DND-41 (cell line): ENCODE data around the gene GUCD1.
A peak's percentile ranks its signal among the peaks of the same experiment; 100 is the strongest.

Experiments
- ATAC-seq: fragments of 200-7000 bp; cut with Tn5 transposase; 3 replicates; pipeline ENCODE4 v1.9.1; 2021; ENCODE audit warnings: low read depth; ENCODE audit not compliant: insufficient read depth
- DNase-seq: peaks from one replicate; pipeline ENCODE4 v3.0.0-alpha.2; 2020
- H2AFZ ChIP-seq: 2 replicates; pipeline ENCODE4 v1.6.0; 2012; ENCODE audit warnings: low read depth, low read length
- H3K27ac ChIP-seq: 2 replicates; pipeline ENCODE4 v1.5.1; 2012; ENCODE audit warnings: low read length, inconsistent platforms
- H3K27me3 ChIP-seq: fragments of 200-600 bp; sonication (generic); 2 replicates; pipeline ENCODE4 v1.6.0; 2012; ENCODE audit warnings: low read length, mild to moderate bottlenecking, inconsistent platforms; ENCODE audit not compliant: insufficient read depth, poor library complexity
- H3K36me3 ChIP-seq: 2 replicates; pipeline ENCODE4 v1.5.1; 2012; ENCODE audit warnings: low read length, inconsistent platforms; ENCODE audit not compliant: insufficient read depth
- H3K4me1 ChIP-seq: 2 replicates; pipeline ENCODE4 v1.5.1; 2012; ENCODE audit warnings: mild to moderate bottlenecking, low read length; ENCODE audit not compliant: insufficient read depth
- H3K4me2 ChIP-seq: 2 replicates; pipeline ENCODE4 v1.6.0; 2012; ENCODE audit warnings: mild to moderate bottlenecking, moderate library complexity, low read length, inconsistent platforms; ENCODE audit not compliant: insufficient read depth
- H3K4me3 ChIP-seq, 2 experiments: fragments of 200-600 bp in 1 of 2; shearing (Covaris generic) in 1 of 2; 2 replicates each; pipeline ENCODE4 v1.5.1; 2012 to 2016; ENCODE audit warnings: inconsistent platforms in 2 of 2, low read length in 2 of 2, mild to moderate bottlenecking in 2 of 2, low read depth in 1 of 2, moderate library complexity in 1 of 2
- H3K79me2 ChIP-seq: 2 replicates; pipeline ENCODE4 v1.6.0; 2012; ENCODE audit warnings: low read length, inconsistent platforms; ENCODE audit not compliant: insufficient read depth
- H3K9ac ChIP-seq: 2 replicates; pipeline ENCODE4 v1.6.0; 2012; ENCODE audit warnings: low read depth, mild to moderate bottlenecking, inconsistent platforms, low read length, moderate library complexity
- H3K9me3 ChIP-seq: 2 replicates; pipeline ENCODE4 v1.5.1; 2012; ENCODE audit warnings: low read length, moderate library complexity, mild to moderate bottlenecking, inconsistent platforms; ENCODE audit not compliant: insufficient read depth, severe bottlenecking
- H4K20me1 ChIP-seq: 2 replicates; pipeline ENCODE4 v1.6.0; 2012; ENCODE audit warnings: low read length; ENCODE audit not compliant: insufficient read depth
- CTCF ChIP-seq: IDR thresholded peaks from 2 replicates; pipeline ENCODE4 v1.5.1; 2012; ENCODE audit warnings: borderline replicate concordance, low read length, moderate library complexity, mild to moderate bottlenecking; ENCODE audit not compliant: poor library complexity, severe bottlenecking; ENCODE audit errors: extremely low read depth
- EZH2 ChIP-seq: IDR thresholded peaks from 3 replicates; pipeline ENCODE4 v1.6.1; 2012; ENCODE audit warnings: borderline replicate concordance, low read depth, mild to moderate bottlenecking, moderate library complexity, low read length, inconsistent platforms; ENCODE audit not compliant: severe bottlenecking

Gene GUCD1

DNA sequence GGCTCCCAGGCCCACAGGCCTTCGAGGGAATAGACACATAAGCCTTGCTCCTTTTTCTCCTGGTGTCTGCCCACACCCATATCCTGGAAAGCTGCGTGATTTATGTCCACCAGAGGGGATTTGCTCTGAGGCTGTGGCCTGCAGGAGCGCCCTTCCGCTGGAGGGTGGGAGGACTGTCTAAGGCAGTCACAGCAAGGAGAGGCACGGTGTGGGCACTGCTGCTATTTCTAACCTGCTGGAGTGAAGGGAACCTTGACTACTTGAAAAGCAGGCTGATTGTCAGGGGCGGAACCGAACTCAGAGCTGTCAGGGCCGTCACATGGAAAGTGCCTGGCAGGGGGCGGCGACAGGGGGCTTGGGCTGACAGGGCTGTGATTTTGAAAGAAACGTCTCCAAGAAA is 56.1 kb downstream of the GUCD1 start:
- Histone ChIP-seq H3K36me3 (no peaks in the 10 kb centered on the region), H3K4me2 (no peak overlapping the region), H3K27me3 (no peaks in the 10 kb centered on the region), H3K9me3 (no peaks in the 10 kb centered on the region), H2AFZ (no peak overlapping the region), H3K27ac (no peak overlapping the region), H3K4me1 (peaks cover 4% of the 10 kb centered on the region; the same call in 1 of the 2 replicates), H3K79me2 (no peaks in the 10 kb centered on the region), H3K9ac (no peak overlapping the region), H3K4me3 (no peak overlapping the region), H4K20me1 (no peaks in the 10 kb centered on the region)
- TF ChIP-seq CTCF (no peak), EZH2 (no peak)
- ATAC-seq (no peak), DNase-seq (no peak)

DNA sequence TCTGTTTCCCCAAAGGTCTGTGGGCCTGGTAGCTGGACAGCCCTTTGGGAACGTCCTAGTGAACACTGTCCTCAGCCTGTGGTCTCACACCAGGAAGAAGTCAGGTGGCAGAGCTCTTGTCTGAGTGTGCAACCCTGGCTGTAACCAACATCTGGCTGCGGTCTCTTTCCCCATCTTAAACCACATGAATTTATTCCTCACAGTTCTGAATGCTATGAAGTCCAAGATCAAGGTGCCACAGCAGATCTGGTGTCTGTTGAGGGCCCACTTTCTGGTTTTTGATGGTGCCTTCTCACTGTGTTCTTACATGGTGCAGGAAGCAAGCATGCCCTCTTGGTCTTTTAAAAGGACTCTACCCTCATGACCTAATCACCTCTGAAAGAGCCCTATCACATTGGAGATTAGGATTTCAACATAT is 57.1 kb downstream of the GUCD1 start:
- Histone ChIP-seq H2AFZ (no peak overlapping the region), H3K4me1 (no peaks in the 10 kb centered on the region), H3K27me3 (no peaks in the 10 kb centered on the region), H3K27ac (no peak overlapping the region), H4K20me1 (no peaks in the 10 kb centered on the region), H3K9ac (no peak overlapping the region), H3K4me2 (no peak overlapping the region), H3K36me3 (no peaks in the 10 kb centered on the region), H3K9me3 (no peaks in the 10 kb centered on the region), H3K4me3 (no peak overlapping the region), H3K79me2 (no peaks in the 10 kb centered on the region)
- peak; percentile 76 for ATAC-seq
- no peak for TF ChIP-seq CTCF
- TF ChIP-seq EZH2, result no peak
- DNase-seq, result peak; percentile 35

DNA sequence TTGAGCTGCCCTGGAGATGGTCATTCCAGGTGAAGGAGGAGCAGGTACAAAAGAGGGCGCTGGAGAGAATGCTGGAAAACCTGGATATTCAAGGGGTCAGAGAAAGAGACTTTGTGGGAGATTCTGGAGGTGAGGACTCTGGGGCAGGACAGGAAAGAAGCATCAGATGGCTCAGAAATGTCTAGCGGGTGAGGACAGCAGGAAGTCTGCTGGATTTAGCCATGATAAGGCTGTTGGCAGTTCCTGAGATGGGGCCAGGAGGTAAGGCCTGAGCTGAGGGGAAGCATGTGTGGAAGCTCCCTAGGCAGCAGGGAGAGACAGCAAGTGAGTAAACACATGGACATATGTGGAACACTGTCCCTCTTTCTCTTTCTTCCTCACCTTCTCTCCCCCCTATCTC is 58.3 kb downstream of the GUCD1 start:
- Histone ChIP-seq H3K4me3 (no peak overlapping the region), H2AFZ (no peak overlapping the region), H4K20me1 (no peaks in the 10 kb centered on the region), H3K9me3 (no peaks in the 10 kb centered on the region), H3K36me3 (no peaks in the 10 kb centered on the region), H3K27ac (no peak overlapping the region), H3K9ac (no peak overlapping the region), H3K79me2 (no peaks in the 10 kb centered on the region), H3K4me2 (no peak overlapping the region), H3K4me1 (no peaks in the 10 kb centered on the region), H3K27me3 (no peaks in the 10 kb centered on the region)
- ATAC-seq (no peak), DNase-seq (no peak)
- TF ChIP-seq CTCF, result no peak
- no peak for TF ChIP-seq EZH2

DNA sequence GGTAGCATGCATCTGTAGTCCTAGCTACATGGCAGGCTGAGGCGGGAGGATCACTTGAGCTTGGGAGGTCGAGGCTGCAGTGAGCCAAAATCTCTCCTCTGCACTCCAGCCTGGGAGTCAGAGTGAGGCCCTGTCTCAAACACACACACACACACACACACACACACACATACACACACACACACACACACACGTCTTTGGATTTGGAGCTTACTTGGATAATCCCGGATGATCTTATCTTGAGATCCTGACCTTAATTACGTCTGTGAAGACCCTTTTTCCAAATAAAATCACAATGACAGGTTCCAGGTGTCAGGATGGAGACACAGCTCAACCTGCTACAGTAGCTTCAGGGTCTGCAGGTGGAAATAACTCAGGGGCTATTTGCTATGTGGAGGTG is 58.7 kb downstream of the GUCD1 start:
- Histone ChIP-seq H3K27ac (no peak overlapping the region), H2AFZ (no peak overlapping the region), H3K36me3 (no peaks in the 10 kb centered on the region), H3K9ac (no peak overlapping the region), H3K79me2 (no peaks in the 10 kb centered on the region), H3K4me3 (no peak overlapping the region), H3K9me3 (no peaks in the 10 kb centered on the region), H3K4me1 (no peaks in the 10 kb centered on the region), H3K27me3 (no peaks in the 10 kb centered on the region), H3K4me2 (no peak overlapping the region), H4K20me1 (no peaks in the 10 kb centered on the region)
- no peak for TF ChIP-seq CTCF
- no peak for TF ChIP-seq EZH2
- DNase-seq (no peak), ATAC-seq (no peak)
